H9 (cell line): ENCODE data around the gene OPRPN. TPM values are rescaled to one million over a fixed set of nuclear protein-coding genes. Genes with fewer than 3 reads are reported as not detected.
A peak's percentile ranks its signal among the peaks of the same experiment; 100 is the strongest.

Source experiments
- DNase-seq: peaks from one replicate; pipeline ENCODE4 v3.0.0-alpha.2; 2017
- H2AFZ ChIP-seq: one replicate; pipeline ENCODE4 v1.6.1; 2013; ENCODE audit warnings: mild to moderate bottlenecking, low read length, control low read depth, moderate library complexity
- H2AK5ac ChIP-seq: 2 replicates; pipeline ENCODE4 v1.6.1; 2013; ENCODE audit warnings: low read length, control low read depth, mixed read lengths; ENCODE audit not compliant: insufficient read length
- H2BK120ac ChIP-seq: one replicate; pipeline ENCODE4 v1.6.1; 2013; ENCODE audit warnings: low read depth, mild to moderate bottlenecking, low read length, control low read depth, inconsistent platforms; ENCODE audit not compliant: poor library complexity, severe bottlenecking
- H2BK12ac ChIP-seq: 2 replicates; pipeline ENCODE4 v1.6.1; 2013; ENCODE audit warnings: low read length, control low read depth, mixed read lengths, low read depth; ENCODE audit not compliant: insufficient read length
- H2BK15ac ChIP-seq: 2 replicates; pipeline ENCODE4 v1.6.1; 2013; ENCODE audit warnings: low read depth, low read length, control low read depth
- H2BK20ac ChIP-seq: one replicate; pipeline ENCODE4 v1.6.1; 2013; ENCODE audit warnings: low read depth, mild to moderate bottlenecking, low read length, control low read depth, inconsistent platforms; ENCODE audit not compliant: poor library complexity, severe bottlenecking
- H2BK5ac ChIP-seq: 2 replicates; pipeline ENCODE4 v1.6.1; 2013; ENCODE audit warnings: low read length, control low read depth, mixed read lengths; ENCODE audit not compliant: insufficient read length
- H3K14ac ChIP-seq: 2 replicates; pipeline ENCODE4 v1.6.1; 2013; ENCODE audit warnings: low read length, control low read depth; ENCODE audit not compliant: insufficient read depth
- H3K18ac ChIP-seq: 2 replicates; pipeline ENCODE4 v1.6.1; 2013; ENCODE audit warnings: low read depth, mild to moderate bottlenecking, mixed read lengths, low read length, control low read depth; ENCODE audit not compliant: insufficient read length
- H3K23ac ChIP-seq: 2 replicates; pipeline ENCODE4 v1.6.1; 2013; ENCODE audit warnings: low read length, control low read depth, mixed read lengths, low read depth; ENCODE audit not compliant: insufficient read length
- H3K23me2 ChIP-seq: 2 replicates; pipeline ENCODE4 v1.6.1; 2013; ENCODE audit warnings: low read depth, mild to moderate bottlenecking, mixed read lengths, low read length, control low read depth; ENCODE audit not compliant: insufficient read length, poor library complexity, severe bottlenecking
- H3K27ac ChIP-seq: 2 replicates; pipeline ENCODE4 v1.5.1; 2013; ENCODE audit warnings: low read length, control low read depth, mixed read lengths, low read depth; ENCODE audit not compliant: insufficient read length
- H3K27me3 ChIP-seq: 2 replicates; pipeline ENCODE4 v1.6.1; 2013; ENCODE audit warnings: low read length, control low read depth, inconsistent platforms; ENCODE audit not compliant: insufficient read depth
- H3K4ac ChIP-seq: 2 replicates; pipeline ENCODE4 v1.6.1; 2013; ENCODE audit warnings: low read depth, mild to moderate bottlenecking, control low read depth, inconsistent platforms, low read length, moderate library complexity
- H3K4me1 ChIP-seq: 2 replicates; pipeline ENCODE4 v1.6.1; 2013; ENCODE audit warnings: low read length, control low read depth, inconsistent platforms; ENCODE audit not compliant: insufficient read depth
- H3K4me2 ChIP-seq: 2 replicates; pipeline ENCODE4 v1.6.1; 2013; ENCODE audit warnings: low read length, control low read depth, mixed read lengths; ENCODE audit not compliant: insufficient read length, insufficient read depth
- H3K56ac ChIP-seq: 2 replicates; pipeline ENCODE4 v1.6.1; 2013; ENCODE audit warnings: low read depth, mild to moderate bottlenecking, mixed read lengths, low read length, control low read depth; ENCODE audit not compliant: insufficient read length
- H3K79me1 ChIP-seq: 2 replicates; pipeline ENCODE4 v1.6.1; 2013; ENCODE audit warnings: low read depth, mild to moderate bottlenecking, moderate library complexity, low read length, control low read depth, inconsistent platforms; ENCODE audit not compliant: insufficient read depth, poor library complexity, severe bottlenecking
- H3K79me2 ChIP-seq: 2 replicates; pipeline ENCODE4 v1.6.1; 2013; ENCODE audit warnings: low read length, control low read depth, inconsistent platforms; ENCODE audit not compliant: insufficient read depth
- H3K9ac ChIP-seq: 2 replicates; pipeline ENCODE4 v1.6.1; 2013; ENCODE audit warnings: low read length, control low read depth, mixed read lengths; ENCODE audit not compliant: insufficient read length; ENCODE audit errors: extremely low read depth
- H3K9me3 ChIP-seq: one replicate; pipeline ENCODE4 v1.6.1; 2013; ENCODE audit warnings: low read depth, low read length, inconsistent platforms; ENCODE audit not compliant: control insufficient read depth
- H3T11ph ChIP-seq: one replicate; pipeline ENCODE4 v1.6.1; 2013; ENCODE audit warnings: mild to moderate bottlenecking, low read length, control low read depth, inconsistent platforms
- H4K20me1 ChIP-seq: one replicate; pipeline ENCODE4 v1.6.1; 2013; ENCODE audit not compliant: control insufficient read depth, insufficient read length, insufficient read depth
- H4K5ac ChIP-seq: 2 replicates; pipeline ENCODE4 v1.6.1; 2013; ENCODE audit warnings: low read depth, mild to moderate bottlenecking, mixed read lengths, low read length, control low read depth; ENCODE audit not compliant: insufficient read length
- H4K8ac ChIP-seq: replicated peaks from 2 replicates; pipeline ENCODE4 v1.6.1; 2013; ENCODE audit warnings: low read length, control low read depth, mixed read lengths, low read depth; ENCODE audit not compliant: insufficient read length
- H4K91ac ChIP-seq: 2 replicates; pipeline ENCODE4 v1.6.1; 2013; ENCODE audit warnings: low read depth, mild to moderate bottlenecking, moderate library complexity, mixed read lengths, low read length, control low read depth; ENCODE audit not compliant: insufficient read length
- H3K27ac Mint-ChIP-seq, 3 experiments: 2 replicates in 2 of 3; 3 replicates in 1 of 3; pipeline ENCODE4 v1.8.0; 2020 to 2021; ENCODE audit warnings: mixed read lengths in 3 of 3, mild to moderate bottlenecking in 1 of 3, moderate library complexity in 1 of 3
- H3K27me3 Mint-ChIP-seq: 2 replicates; pipeline ENCODE4 v1.8.0; 2021; ENCODE audit warnings: low read depth, mild to moderate bottlenecking, moderate library complexity, mixed read lengths
- H3K36me3 Mint-ChIP-seq, 3 experiments: 2 replicates in 2 of 3; 3 replicates in 1 of 3; pipeline ENCODE4 v1.8.0; 2020 to 2021; ENCODE audit warnings: low read depth in 3 of 3, mixed read lengths in 3 of 3; ENCODE audit not compliant: insufficient read depth in 1 of 3
- H3K4me1 Mint-ChIP-seq, 2 experiments: 2 replicates each; pipeline ENCODE4 v1.8.0; 2020; ENCODE audit warnings: mixed read lengths in 2 of 2
- H3K4me3 Mint-ChIP-seq, 2 experiments: 2 replicates in 1 of 2; 3 replicates in 1 of 2; pipeline ENCODE4 v1.8.0; 2020 to 2021; ENCODE audit warnings: mild to moderate bottlenecking in 2 of 2, mixed read lengths in 2 of 2, moderate library complexity in 1 of 2
- H3K9me3 Mint-ChIP-seq, 2 experiments: 2 replicates in 1 of 2; 3 replicates in 1 of 2; pipeline ENCODE4 v1.8.0; 2020; ENCODE audit warnings: mild to moderate bottlenecking in 2 of 2, mixed read lengths in 2 of 2, moderate library complexity in 1 of 2
- total RNA-seq: library from RNA; stranded (reverse); gene quantifications from 2 replicates; pipeline ENCODE4 v1.2.1, GENCODE V29; 2021
- TF ChIP-seq, protein P1 (sequence below): fragments of 200-600 bp; sonication (generic); conservative IDR thresholded peaks from 3 replicates; pipeline ENCODE4 v1.8.0; 2021; ENCODE audit warnings: antibody characterized with exemption, mild to moderate bottlenecking

Gene OPRPN
- total RNA-seq, 1 experiment from 2014 or later = not detected

DNA sequence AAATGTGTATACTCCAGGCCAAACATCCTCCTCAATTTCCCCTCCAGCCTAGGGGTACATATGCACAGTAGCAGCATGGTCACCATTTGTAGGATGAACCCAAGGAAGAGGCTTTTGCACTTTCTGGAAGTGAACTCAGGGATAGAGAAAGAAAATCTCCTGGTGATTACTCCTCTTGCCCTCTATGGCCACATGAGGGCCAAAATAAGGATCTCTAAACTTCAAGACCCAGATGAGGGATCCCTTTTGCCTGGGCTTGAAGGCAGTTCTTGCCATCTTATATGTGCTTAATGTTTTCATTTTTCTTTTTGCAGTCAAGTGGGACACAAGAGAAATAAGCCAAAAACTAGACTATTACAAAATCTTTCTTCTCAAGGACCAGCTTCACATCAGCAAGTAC is 44.7 kb downstream of the OPRPN start:
- H4K20me1 ChIP-seq = no peaks in the 10 kb centered on the region
- no peaks in the 10 kb centered on the region for H3K23me2 ChIP-seq
- H3K18ac ChIP-seq = no peak overlapping the region
- no peak overlapping the region for H2BK15ac ChIP-seq
- H3K4me1 Mint-ChIP-seq = peaks cover 4 to 6% of the 10 kb centered on the region in 2 experiments; a peak in 3 of 4 replicates
- H3K79me1 ChIP-seq = no peaks in the 10 kb centered on the region
- H3T11ph ChIP-seq = no peak overlapping the region
- no peak overlapping the region for H2AK5ac ChIP-seq
- no peak overlapping the region for H2BK5ac ChIP-seq
- TF ChIP-seq, protein P1, sequence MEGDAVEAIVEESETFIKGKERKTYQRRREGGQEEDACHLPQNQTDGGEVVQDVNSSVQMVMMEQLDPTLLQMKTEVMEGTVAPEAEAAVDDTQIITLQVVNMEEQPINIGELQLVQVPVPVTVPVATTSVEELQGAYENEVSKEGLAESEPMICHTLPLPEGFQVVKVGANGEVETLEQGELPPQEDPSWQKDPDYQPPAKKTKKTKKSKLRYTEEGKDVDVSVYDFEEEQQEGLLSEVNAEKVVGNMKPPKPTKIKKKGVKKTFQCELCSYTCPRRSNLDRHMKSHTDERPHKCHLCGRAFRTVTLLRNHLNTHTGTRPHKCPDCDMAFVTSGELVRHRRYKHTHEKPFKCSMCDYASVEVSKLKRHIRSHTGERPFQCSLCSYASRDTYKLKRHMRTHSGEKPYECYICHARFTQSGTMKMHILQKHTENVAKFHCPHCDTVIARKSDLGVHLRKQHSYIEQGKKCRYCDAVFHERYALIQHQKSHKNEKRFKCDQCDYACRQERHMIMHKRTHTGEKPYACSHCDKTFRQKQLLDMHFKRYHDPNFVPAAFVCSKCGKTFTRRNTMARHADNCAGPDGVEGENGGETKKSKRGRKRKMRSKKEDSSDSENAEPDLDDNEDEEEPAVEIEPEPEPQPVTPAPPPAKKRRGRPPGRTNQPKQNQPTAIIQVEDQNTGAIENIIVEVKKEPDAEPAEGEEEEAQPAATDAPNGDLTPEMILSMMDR = peak; percentile 20; the same call in 1 of the 3 replicates
- no peaks in the 10 kb centered on the region for H3K27me3 ChIP-seq
- no peaks in the 10 kb centered on the region for H3K9me3 Mint-ChIP-seq
- H4K8ac ChIP-seq = no peak overlapping the region
- no peak overlapping the region for H3K27ac ChIP-seq
- H4K91ac ChIP-seq = no peak overlapping the region
- H3K27me3 Mint-ChIP-seq = no peaks in the 10 kb centered on the region; the same call in 1 of the 2 replicates
- no peaks in the 10 kb centered on the region for H3K4me1 ChIP-seq
- no peak overlapping the region for H3K4me3 Mint-ChIP-seq
- H3K14ac ChIP-seq = no peak overlapping the region
- no peak overlapping the region for H3K27ac Mint-ChIP-seq
- H3K9ac ChIP-seq = no peak overlapping the region
- no peaks in the 10 kb centered on the region for H3K9me3 ChIP-seq
- H2BK120ac ChIP-seq = no peak overlapping the region
- H2BK12ac ChIP-seq = no peak overlapping the region
- H2AFZ ChIP-seq = no peak overlapping the region
- H3K4ac ChIP-seq = no peak overlapping the region
- H3K23ac ChIP-seq = no peak overlapping the region
- no peaks in the 10 kb centered on the region for H3K79me2 ChIP-seq
- H3K56ac ChIP-seq = no peak overlapping the region
- H3K4me2 ChIP-seq = no peak overlapping the region
- no peak for DNase-seq
- no peak overlapping the region for H4K5ac ChIP-seq
- H3K36me3 Mint-ChIP-seq = no peaks in the 10 kb centered on the region
- no peak overlapping the region for H2BK20ac ChIP-seq
